ENCODE results near the gene BARHL1.

The BARHL1 gene

DNA sequence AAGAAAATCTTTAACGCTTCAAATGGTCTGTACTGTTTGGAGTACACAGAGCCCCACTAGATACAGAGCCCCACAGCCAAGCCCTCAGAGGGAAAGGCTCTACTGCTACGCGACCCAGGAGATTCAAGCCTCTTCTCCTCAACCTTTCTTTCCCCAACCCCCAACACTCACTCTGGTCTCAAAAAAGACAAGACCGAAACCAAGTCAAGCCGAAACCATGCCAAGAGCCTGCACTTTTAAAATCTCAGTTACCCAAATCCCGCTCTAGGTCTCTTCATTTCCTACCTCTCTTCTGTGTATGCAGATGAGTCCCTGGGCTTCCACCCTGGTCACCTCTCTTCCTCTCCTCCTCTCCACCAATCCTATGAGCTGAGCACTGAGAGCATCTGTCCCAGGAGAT is 31.9 kb downstream of the BARHL1 start:
- in situ Hi-C loops (cut with HindIII; ENCODE audit: low pct_unique_long_range_greater_than_20kb, low sequenced_read_pairs) = no loop called here
- no peak for TF ChIP-seq JUND (IDR thresholded peaks at IDR 0.05; ENCODE audit: low read depth)
- DNase-seq (ENCODE audit: low read depth in 1 of 2, low spot score in 1 of 2) = no peak

DNA sequence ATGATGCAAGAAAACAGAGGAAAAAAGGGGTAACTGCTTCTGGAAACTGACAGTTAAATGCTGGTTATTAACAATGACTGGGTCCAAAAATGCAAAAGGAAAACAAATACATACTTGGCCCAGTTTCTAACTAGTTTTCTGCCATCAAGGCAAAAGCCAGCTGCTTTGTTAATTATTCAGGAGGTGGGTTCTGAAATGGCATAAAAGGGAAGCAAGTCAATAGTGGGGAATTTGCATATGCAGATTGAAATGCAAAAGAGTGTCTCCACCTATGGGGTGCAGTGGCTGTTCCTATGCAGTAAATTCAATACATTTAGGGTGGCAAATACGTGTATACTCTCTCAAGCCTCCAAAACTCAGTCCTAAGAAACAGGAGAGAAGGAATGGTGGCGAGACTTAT is 33.4 kb downstream of the BARHL1 start:
- in situ Hi-C loops (cut with HindIII; ENCODE audit: low pct_unique_long_range_greater_than_20kb, low sequenced_read_pairs) = no loop called here
- no peak for TF ChIP-seq JUND (IDR thresholded peaks at IDR 0.05; ENCODE audit: low read depth)
- DNase-seq (ENCODE audit: low read depth in 1 of 2, low spot score in 1 of 2) = no peak

DNA sequence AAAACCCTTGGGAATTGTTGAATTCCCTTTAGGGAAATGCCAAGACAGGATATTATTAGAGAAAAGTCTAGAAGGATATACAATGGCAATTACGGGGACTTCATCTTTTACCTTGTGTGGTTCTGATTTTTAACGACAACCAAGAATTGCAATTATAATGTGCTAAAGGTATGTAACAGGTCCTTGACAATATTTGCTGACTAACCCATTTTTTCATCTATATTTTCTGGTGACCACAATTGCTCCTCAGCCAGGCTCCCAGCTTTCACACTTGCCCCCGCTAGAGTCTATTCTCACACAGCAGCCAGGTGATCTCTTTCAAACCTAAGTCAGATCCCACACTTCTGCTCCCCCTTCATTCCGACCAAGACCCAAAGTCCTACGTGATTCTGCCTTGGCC is 34.3 kb downstream of the BARHL1 start:
- in situ Hi-C loops (cut with HindIII; ENCODE audit: low pct_unique_long_range_greater_than_20kb, low sequenced_read_pairs) = no loop called here
- DNase-seq (ENCODE audit: low read depth in 1 of 2, low spot score in 1 of 2) = no peak
- no peak for TF ChIP-seq JUND (IDR thresholded peaks at IDR 0.05; ENCODE audit: low read depth)

GRCh38 chr9:132622159-132622558 is 39.8 kb downstream of the BARHL1 start:
- in situ Hi-C loops (cut with HindIII; ENCODE audit: low pct_unique_long_range_greater_than_20kb, low sequenced_read_pairs) = no loop called here
- DNase-seq (ENCODE audit: low read depth in 1 of 2, low spot score in 1 of 2) = no peak
- no peak for TF ChIP-seq JUND (IDR thresholded peaks at IDR 0.05; ENCODE audit: low read depth)

DNA sequence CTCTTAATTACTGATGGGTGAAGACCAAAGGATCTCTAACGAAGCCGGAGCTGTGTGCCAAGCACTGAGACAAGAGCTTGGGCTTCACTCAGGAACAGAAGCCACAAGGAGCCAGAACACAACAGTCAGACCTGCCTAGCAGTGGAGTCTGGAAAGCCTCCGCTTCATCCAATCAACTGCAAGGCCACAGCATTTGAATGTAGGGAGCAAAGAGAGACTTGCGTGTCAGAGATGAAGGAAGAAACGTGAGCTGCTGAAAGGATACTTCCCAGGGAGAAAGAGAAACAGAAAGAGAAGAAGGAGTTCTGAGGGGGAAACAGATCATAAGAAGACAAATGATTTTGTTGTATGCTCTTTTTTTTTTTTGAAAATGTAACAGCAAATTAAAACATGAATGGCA is 43.9 kb downstream of the BARHL1 start:
- DNase-seq (ENCODE audit: low read depth in 1 of 2, low spot score in 1 of 2) = no peak
- in situ Hi-C loops (cut with HindIII; ENCODE audit: low pct_unique_long_range_greater_than_20kb, low sequenced_read_pairs) = no loop called here
- TF ChIP-seq JUND (IDR thresholded peaks at IDR 0.05; ENCODE audit: low read depth) = no peak

- in situ Hi-C loops (cut with HindIII; ENCODE audit: low pct_unique_long_range_greater_than_20kb, low sequenced_read_pairs) = no loop called here
- no peak for DNase-seq (ENCODE audit: low read depth in 1 of 2, low spot score in 1 of 2)
- no peak for TF ChIP-seq JUND (IDR thresholded peaks at IDR 0.05; ENCODE audit: low read depth)
These were observed 44.7 kb downstream of the BARHL1 start for GRCh38 chr9:132627106-132627505.

DNA sequence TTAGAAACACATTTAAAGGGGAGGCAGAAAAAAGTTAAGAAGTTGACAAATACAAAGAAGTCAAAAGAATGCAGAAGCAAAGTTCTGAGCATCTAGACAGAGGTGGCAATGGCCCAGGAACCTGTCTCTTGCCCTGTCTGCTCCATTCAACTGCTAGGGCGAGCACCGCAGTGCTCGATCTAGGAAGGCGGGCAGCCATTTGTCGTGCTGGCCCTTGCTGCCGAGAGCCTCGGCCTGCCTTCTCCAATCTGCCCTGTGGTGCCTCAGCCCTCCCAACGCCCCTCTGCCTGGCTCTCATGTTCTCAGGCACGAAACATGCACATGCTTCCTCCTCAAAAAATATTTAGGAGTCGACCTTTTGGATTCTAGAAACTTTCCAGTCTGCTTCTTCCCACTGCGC is 45.2 kb downstream of the BARHL1 start:
- in situ Hi-C loops (cut with HindIII; ENCODE audit: low pct_unique_long_range_greater_than_20kb, low sequenced_read_pairs) = no loop called here
- TF ChIP-seq JUND (IDR thresholded peaks at IDR 0.05; ENCODE audit: low read depth) = no peak
- DNase-seq (ENCODE audit: low read depth in 1 of 2, low spot score in 1 of 2) = no peak

GRCh38 chr9:132628746-132629145 is 46.3 kb downstream of the BARHL1 start:
- in situ Hi-C loops (cut with HindIII; ENCODE audit: low pct_unique_long_range_greater_than_20kb, low sequenced_read_pairs) = no loop called here
- TF ChIP-seq JUND (IDR thresholded peaks at IDR 0.05; ENCODE audit: low read depth) = no peak
- no peak for DNase-seq (ENCODE audit: low read depth in 1 of 2, low spot score in 1 of 2)

DNA sequence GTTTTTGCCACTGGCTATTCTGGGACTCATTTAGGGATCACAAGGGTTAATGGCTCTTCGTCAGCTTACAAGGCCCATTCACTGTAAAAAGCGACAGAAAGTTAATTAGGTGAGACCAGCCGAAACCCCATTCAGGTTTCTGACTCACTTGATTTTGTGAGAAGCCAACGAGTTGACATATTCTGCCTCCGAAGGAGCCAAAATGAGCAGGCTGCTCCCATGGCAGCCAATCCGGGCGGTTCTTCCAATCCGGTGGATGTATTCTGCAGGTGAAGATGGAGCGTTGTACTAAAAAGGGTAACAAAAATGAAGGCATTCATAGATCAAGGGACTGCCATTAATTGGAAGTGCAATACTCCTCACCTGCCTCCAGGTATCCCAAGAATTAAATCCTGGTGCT is 47.7 kb downstream of the BARHL1 start:
- no peak for DNase-seq (ENCODE audit: low read depth in 1 of 2, low spot score in 1 of 2)
- in situ Hi-C loops (cut with HindIII; ENCODE audit: low pct_unique_long_range_greater_than_20kb, low sequenced_read_pairs) = no loop called here
- TF ChIP-seq JUND (IDR thresholded peaks at IDR 0.05; ENCODE audit: low read depth) = no peak

DNA sequence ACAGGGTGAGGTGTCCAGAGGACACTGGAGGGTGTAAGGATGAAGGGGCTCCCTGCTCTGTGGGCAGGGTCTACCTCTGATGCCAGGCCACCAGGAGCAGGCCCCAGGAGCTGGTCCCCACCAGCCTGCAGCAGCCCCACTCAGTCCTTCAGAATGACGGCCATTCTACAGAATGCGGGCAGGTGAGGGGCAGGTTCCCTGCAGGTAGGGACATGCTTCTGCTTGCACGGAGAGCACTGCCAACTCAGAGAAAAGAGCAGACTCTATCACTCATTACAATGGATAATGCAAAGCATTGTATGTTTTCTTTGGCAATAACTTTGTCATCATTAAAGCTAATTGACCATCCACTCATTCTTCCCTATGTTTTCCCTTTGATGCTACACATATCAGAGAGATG is 48.4 kb downstream of the BARHL1 start:
- in situ Hi-C loops (cut with HindIII; ENCODE audit: low pct_unique_long_range_greater_than_20kb, low sequenced_read_pairs) = no loop called here
- no peak for DNase-seq (ENCODE audit: low read depth in 1 of 2, low spot score in 1 of 2)
- TF ChIP-seq JUND (IDR thresholded peaks at IDR 0.05; ENCODE audit: low read depth) = no peak

DNA sequence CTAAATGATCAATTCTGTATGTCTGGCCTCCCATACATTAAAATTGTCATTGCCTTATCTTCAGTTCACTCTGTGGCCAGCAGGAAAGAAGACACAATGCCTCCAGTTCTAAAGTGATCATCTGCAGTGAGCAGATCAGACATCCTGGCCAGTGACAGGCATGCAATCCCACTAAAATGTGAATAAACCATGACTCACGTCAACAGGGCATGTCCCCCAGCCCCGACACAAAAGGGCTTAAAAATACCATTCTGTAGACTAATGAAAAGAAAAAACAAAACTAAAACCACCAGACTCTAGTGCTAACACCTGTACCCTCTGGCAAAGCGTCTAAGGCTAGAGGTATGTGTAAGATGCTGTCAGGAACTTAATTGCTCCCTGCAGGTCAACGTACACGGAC is 48.9 kb downstream of the BARHL1 start:
- DNase-seq (ENCODE audit: low read depth in 1 of 2, low spot score in 1 of 2) = no peak
- no peak for TF ChIP-seq JUND (IDR thresholded peaks at IDR 0.05; ENCODE audit: low read depth)
- in situ Hi-C loops (cut with HindIII; ENCODE audit: low pct_unique_long_range_greater_than_20kb, low sequenced_read_pairs) = no loop called here

GRCh38 chr9:132631685-132632084 is 49.3 kb downstream of the BARHL1 start:
- TF ChIP-seq JUND (IDR thresholded peaks at IDR 0.05; ENCODE audit: low read depth) = no peak
- DNase-seq (ENCODE audit: low read depth in 1 of 2, low spot score in 1 of 2) = no peak
- in situ Hi-C loops (cut with HindIII; ENCODE audit: low pct_unique_long_range_greater_than_20kb, low sequenced_read_pairs) = no loop called here

- in situ Hi-C loops (cut with HindIII; ENCODE audit: low pct_unique_long_range_greater_than_20kb, low sequenced_read_pairs) = no loop called here
- no peak for DNase-seq (ENCODE audit: low read depth in 1 of 2, low spot score in 1 of 2)
- TF ChIP-seq JUND (IDR thresholded peaks at IDR 0.05; ENCODE audit: low read depth) = no peak
These were observed 50.2 kb downstream of the BARHL1 start for GRCh38 chr9:132632413-132633129.

GRCh38 chr9:132634327-132634726 is 51.9 kb downstream of the BARHL1 start:
- no peak for TF ChIP-seq JUND (IDR thresholded peaks at IDR 0.05; ENCODE audit: low read depth)

More at GRCh38 chr9:132634327-132634726, 51.9 kb downstream of the BARHL1 start:
- no peak for DNase-seq (ENCODE audit: low read depth in 1 of 2, low spot score in 1 of 2)
- in situ Hi-C loops (cut with HindIII; ENCODE audit: low pct_unique_long_range_greater_than_20kb, low sequenced_read_pairs) = no loop called here

All from T47D (cell line).